GM12891 (cell line): ENCODE results near the gene FARS2.

Experiments used
- DNase-seq: peaks from one replicate; pipeline ENCODE4 v3.0.0; 2011; ENCODE audit warnings: low spot score; ENCODE audit not compliant: insufficient read length
- FAIRE-seq: peaks from 2 replicates; lab custom pipeline; 2011; peaks lifted over from hg19 to GRCh38; lab: Jason Lieb, UNC
- PAX5 ChIP-seq: IDR thresholded peaks from 2 replicates; pipeline ENCODE4 v1.6.1; 2011; ENCODE audit warnings: low read length, moderate library complexity, mild to moderate bottlenecking; ENCODE audit not compliant: insufficient read depth, severe bottlenecking
- POLR2A ChIP-seq: IDR thresholded peaks from 2 replicates; pipeline ENCODE4 v1.6.1; 2011; ENCODE audit warnings: low read depth, low read length, control low read depth
- POLR2AphosphoS5 ChIP-seq: IDR thresholded peaks from 2 replicates; pipeline ENCODE4 v1.6.1; 2011; ENCODE audit warnings: low read depth, low read length, control low read depth
- POU2F2 ChIP-seq: IDR thresholded peaks from 2 replicates; pipeline ENCODE4 v1.6.1; 2011; ENCODE audit warnings: low read depth, mild to moderate bottlenecking, control low read depth, low read length, moderate library complexity
- SPI1 ChIP-seq: IDR thresholded peaks from 2 replicates; pipeline ENCODE4 v1.6.1; 2011; ENCODE audit warnings: low read depth, low read length, control low read depth
- TAF1 ChIP-seq: IDR thresholded peaks from 2 replicates; pipeline ENCODE4 v1.6.1; 2011; ENCODE audit warnings: low read depth, low read length, control low read depth

FARS2 gene

DNA sequence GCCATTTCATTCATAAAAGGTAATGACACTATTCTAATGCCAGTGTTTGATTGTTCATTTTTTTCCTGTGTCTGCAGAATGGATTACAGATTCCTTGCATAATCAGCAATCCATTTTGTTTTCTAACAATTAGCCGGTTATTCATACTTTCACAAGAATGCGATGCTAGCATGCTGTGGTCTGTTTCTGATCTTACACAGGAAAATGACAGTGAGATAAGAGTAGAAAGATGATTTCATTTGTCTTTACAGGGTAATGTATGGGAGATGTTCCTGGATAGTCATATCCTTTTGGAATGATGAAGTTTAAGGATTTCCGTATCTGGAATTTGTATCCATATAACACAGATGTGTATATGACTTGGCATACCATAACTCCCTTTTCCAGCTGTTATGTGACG is 207.3 kb downstream of the FARS2 start:
- DNase-seq: no peak
- no peak for TF ChIP-seq POU2F2
- no peak for TF ChIP-seq PAX5
- no peak for TF ChIP-seq TAF1
- TF ChIP-seq POLR2A: no peak
- no peak for TF ChIP-seq POLR2AphosphoS5
- TF ChIP-seq SPI1: no peak
- no peak for FAIRE-seq

DNA sequence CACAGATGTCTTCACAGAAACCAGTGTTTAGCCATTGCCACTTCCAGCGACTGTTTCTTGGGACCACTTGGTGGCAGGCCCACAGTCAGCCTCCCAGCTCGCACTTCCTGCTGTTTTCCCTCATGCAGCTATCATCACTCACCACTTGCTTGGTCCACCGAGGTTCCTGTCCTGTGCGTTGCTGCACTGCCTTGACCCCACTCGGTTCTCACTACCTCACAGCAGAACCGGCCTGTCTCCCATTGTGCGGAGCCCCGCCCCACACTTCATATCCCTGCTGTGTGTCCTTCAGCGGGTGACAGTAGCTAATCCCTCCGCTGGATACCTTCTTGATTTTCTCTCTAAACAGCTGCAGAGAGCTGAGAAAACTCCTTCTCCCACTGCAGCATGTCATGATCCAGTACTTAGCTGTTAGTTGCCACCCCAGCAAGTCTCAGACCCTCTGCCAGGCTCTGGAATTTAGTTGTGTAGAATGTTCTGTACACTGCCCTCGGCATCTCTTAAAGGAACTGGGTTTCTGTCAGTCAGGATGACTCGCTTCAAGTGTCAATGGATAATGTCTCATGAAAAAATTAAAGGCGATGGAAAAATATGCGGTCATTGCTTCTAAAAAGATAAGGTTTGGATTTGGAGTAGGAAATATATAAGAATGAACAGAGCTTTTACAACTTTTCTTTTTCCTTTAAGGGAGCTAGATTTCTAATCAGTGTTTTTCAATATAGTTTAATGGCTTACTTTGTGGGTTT is 208.0 kb downstream of the FARS2 start:
- TF ChIP-seq TAF1 (no peak), POLR2AphosphoS5 (no peak), PAX5 (no peak), SPI1 (no peak), POU2F2 (no peak), POLR2A (no peak)
- DNase-seq (no peak), FAIRE-seq (no peak)

GRCh38 chr6:5471044-5471443 is 209.7 kb downstream of the FARS2 start:
- no peak for TF ChIP-seq SPI1
- no peak for TF ChIP-seq TAF1
- no peak for TF ChIP-seq POU2F2
- no peak for TF ChIP-seq POLR2A
- TF ChIP-seq PAX5: no peak
- no peak for TF ChIP-seq POLR2AphosphoS5
- DNase-seq (peak; percentile 30), FAIRE-seq (no peak)

DNA sequence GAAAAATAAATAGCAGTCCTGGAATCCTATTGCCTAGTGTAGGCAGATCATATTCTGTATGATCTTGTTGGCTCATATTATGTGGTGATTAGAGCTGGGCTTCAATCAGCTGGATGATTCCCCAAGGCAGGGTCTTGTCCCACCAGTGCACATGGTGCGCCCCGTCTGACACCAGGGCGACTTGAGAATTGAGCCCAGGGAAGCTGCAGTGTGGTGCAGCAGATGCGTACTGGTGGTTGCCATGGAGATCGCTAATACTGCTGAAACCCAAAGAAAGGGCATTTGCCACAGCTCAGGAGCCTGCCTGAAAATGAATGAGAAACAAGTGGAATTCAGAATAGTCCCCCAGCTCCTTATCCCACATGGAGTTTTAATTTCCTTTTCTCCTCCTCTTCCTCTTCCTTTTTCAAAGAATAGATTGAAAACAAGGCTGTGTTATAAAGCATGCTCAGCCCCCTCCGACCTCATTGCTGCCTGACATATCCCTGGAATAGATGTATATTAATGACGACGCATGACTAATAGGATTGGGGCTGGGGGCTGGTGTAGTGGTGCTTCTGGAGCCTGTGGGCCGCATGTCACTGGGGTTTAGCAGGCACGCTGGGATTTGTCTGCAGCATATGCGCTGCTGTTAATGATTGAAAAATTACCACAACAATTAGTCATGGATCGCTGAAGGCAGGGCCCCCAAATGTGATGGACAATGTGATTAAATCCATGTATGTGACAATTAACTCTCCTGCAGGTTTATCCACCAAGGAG is 210.5 kb downstream of the FARS2 start:
- TF ChIP-seq POLR2AphosphoS5: no peak
- no peak for TF ChIP-seq POU2F2
- no peak for TF ChIP-seq PAX5
- TF ChIP-seq TAF1: no peak
- TF ChIP-seq POLR2A: no peak
- no peak for TF ChIP-seq SPI1
- no peak for FAIRE-seq
- no peak for DNase-seq

GRCh38 chr6:5472571-5472970 is 211.3 kb downstream of the FARS2 start:
- no peak for DNase-seq
- no peak for TF ChIP-seq PAX5
- TF ChIP-seq SPI1: no peak
- TF ChIP-seq POLR2A: no peak
- no peak for TF ChIP-seq TAF1
- TF ChIP-seq POU2F2: no peak
- no peak for TF ChIP-seq POLR2AphosphoS5
- FAIRE-seq: no peak

GRCh38 chr6:5475779-5476178 is 214.5 kb downstream of the FARS2 start:
- TF ChIP-seq SPI1 (no peak), TAF1 (no peak), PAX5 (no peak), POLR2A (no peak), POLR2AphosphoS5 (no peak), POU2F2 (no peak)
- FAIRE-seq: no peak
- DNase-seq: no peak

- no peak for TF ChIP-seq POU2F2
- TF ChIP-seq POLR2A: no peak
- no peak for TF ChIP-seq POLR2AphosphoS5
- TF ChIP-seq TAF1: no peak
- no peak for TF ChIP-seq PAX5
- DNase-seq (no peak), FAIRE-seq (no peak)
Measured at GRCh38 chr6:5478380-5478779, 217.1 kb downstream of the FARS2 start.

- no peak for FAIRE-seq
- no peak for DNase-seq
- TF ChIP-seq POLR2A: no peak
- no peak for TF ChIP-seq POLR2AphosphoS5
- no peak for TF ChIP-seq TAF1
- no peak for TF ChIP-seq PAX5
- no peak for TF ChIP-seq SPI1
- no peak for TF ChIP-seq POU2F2
Measured at GRCh38 chr6:5481033-5481432, 219.7 kb downstream of the FARS2 start.

DNA sequence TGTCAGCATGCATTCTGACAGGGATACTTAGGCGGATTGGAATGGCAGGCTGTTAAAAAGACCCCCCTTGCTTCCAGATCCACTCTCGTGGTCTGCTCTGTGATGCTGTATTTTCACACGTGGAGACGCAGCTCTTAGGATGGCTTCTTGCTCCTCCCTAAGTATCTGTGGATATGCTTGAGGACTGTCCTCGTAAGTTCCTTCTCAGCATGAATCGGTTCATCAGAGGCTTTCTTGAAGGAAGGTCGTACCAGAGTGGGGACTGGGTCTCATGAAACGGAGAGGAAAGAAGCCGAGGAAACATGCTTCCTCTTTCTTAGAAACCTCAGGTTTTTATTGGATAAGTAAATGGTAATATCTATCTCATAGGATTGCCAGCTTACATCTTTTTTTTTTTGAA is 220.4 kb downstream of the FARS2 start:
- no peak for DNase-seq
- FAIRE-seq: no peak
- TF ChIP-seq TAF1 (no peak), POLR2AphosphoS5 (no peak), POU2F2 (no peak), PAX5 (no peak), SPI1 (no peak), POLR2A (no peak)

DNA sequence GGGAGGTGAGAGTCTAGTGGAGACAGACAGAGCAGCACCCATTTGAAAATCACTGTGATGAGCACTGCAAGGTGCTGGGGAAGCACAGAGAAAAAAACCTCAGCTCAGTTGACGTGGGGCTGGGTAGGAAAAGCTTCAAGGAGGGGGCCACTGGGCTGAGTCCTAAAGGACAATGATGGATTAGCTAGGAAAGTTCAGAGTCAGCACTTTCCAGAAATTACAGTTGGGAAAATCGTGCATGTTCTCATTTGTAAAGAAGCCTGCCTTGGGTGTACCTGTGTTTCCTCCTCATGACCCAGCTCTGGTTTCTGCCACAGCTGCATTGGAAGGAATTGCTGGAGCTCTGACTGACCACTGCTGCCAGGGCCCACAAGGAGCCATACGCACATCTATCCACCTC is 221.3 kb downstream of the FARS2 start:
- FAIRE-seq: no peak
- TF ChIP-seq PAX5 (no peak), SPI1 (no peak), POU2F2 (no peak), POLR2AphosphoS5 (no peak), POLR2A (no peak), TAF1 (no peak)
- no peak for DNase-seq
